H1 (cell line): ENCODE measurements around the gene RAPGEF1. TPM values are rescaled to one million over a fixed set of nuclear protein-coding genes. Genes with fewer than 3 reads are reported as not detected.

ENCODE experiments used
- ASH2L ChIP-seq: fragments of 200-600, 300-600 bp; sonication (generic); IDR thresholded peaks from one replicate; pipeline ENCODE4 v1.7.1; 2017; ENCODE audit warnings: low read length
- BRCA1 ChIP-seq: IDR thresholded peaks from 2 replicates; pipeline ENCODE4 v1.6.1; 2012; ENCODE audit warnings: low read depth, low read length, improper control_type of control experiment
- CTBP2 ChIP-seq: IDR thresholded peaks from 2 replicates; pipeline ENCODE4 v1.7.0; 2011; ENCODE audit warnings: borderline replicate concordance, mild to moderate bottlenecking, moderate library complexity, mixed read lengths, low read length; ENCODE audit not compliant: insufficient read depth, insufficient read length
- JUN ChIP-seq: IDR thresholded peaks from 2 replicates; pipeline ENCODE4 v1.6.1; 2011; ENCODE audit warnings: low read depth, mild to moderate bottlenecking, improper control_type of control experiment, low read length
- RFX5 ChIP-seq: IDR thresholded peaks from 2 replicates; pipeline ENCODE4 v1.6.1; 2011; ENCODE audit warnings: low read depth, low read length, improper control_type of control experiment, borderline replicate concordance
- SIRT6 ChIP-seq: IDR thresholded peaks from one replicate; pipeline ENCODE4 v1.7.1; 2012; ENCODE audit warnings: low read length, inconsistent platforms
- polyA plus RNA-seq, 7 experiments: library from polyadenylated mRNA; depleted of rRNA in 3 of 7; stranded (reverse) in 5 of 7; unstranded in 2 of 7; fragments of >200 nt in 5 of 7; fragments of 200-250 nt in 2 of 7; gene quantifications; 1 replicate in 5 of 7; 2 replicates in 1 of 7; 4 replicates in 1 of 7; pipeline versions ENCODE4 v1.2.1 to v1.2.3, GENCODE V29; 2011 to 2013; ENCODE audit warnings: missing spikeins in 2 of 7, mixed read lengths in 2 of 7
- total RNA-seq: library from RNA; stranded (reverse); fragmentation: NEBNext Ultra II Directional; extraction: Animal tissue kit (Norgen Biotek cat#: 25700); gene quantifications from 2 replicates; pipeline ENCODE4 v1.2.1, GENCODE V29; 2021
- TF ChIP-seq, protein P1 (sequence below): fragments of 300-600 bp; sonication (generic); IDR thresholded peaks from 2 replicates; pipeline ENCODE4 v1.7.1; 2012; ENCODE audit warnings: low read length, moderate library complexity, mild to moderate bottlenecking, inconsistent platforms; ENCODE audit not compliant: insufficient replicate concordance
- TF ChIP-seq, protein P2 (sequence below): IDR thresholded peaks from 2 replicates; pipeline ENCODE4 v1.6.1; 2011; ENCODE audit warnings: low read length, improper control_type of control experiment
- TF ChIP-seq, protein P3 (sequence below): IDR thresholded peaks from 2 replicates; pipeline ENCODE4 v1.6.1; 2012; ENCODE audit warnings: inconsistent platforms
- TF ChIP-seq, protein P4 (sequence below): IDR thresholded peaks from 2 replicates; pipeline ENCODE4 v1.6.1; 2012; ENCODE audit warnings: inconsistent platforms

RAPGEF1 gene
- total and polyA plus RNA-seq, 2 of the 8 experiments (the other 6 are each of a cell fraction or from before 2014, with no cell fraction given), result 29.7 to 78.9 TPM

DNA sequence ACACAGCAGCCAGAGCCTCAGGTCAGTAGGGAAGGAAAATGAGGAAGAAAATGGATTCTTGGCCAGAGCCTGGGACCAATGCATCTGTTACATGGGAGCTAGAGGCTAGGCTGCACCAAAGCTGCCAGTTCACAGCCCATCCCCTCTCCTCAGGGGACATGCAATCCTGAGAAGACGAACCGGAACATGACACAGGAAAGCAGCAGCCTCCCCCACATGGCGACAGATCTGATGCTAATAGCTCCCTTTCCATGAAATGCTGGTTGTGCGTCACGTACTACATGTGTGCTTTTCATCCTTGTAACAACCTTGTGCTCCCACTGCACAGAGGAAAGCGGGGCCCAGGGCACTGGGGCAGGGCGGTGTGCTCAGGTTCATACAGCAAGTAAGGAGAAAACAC is 127.0 kb downstream of the RAPGEF1 start (continued):
- TF ChIP-seq, protein P1, sequence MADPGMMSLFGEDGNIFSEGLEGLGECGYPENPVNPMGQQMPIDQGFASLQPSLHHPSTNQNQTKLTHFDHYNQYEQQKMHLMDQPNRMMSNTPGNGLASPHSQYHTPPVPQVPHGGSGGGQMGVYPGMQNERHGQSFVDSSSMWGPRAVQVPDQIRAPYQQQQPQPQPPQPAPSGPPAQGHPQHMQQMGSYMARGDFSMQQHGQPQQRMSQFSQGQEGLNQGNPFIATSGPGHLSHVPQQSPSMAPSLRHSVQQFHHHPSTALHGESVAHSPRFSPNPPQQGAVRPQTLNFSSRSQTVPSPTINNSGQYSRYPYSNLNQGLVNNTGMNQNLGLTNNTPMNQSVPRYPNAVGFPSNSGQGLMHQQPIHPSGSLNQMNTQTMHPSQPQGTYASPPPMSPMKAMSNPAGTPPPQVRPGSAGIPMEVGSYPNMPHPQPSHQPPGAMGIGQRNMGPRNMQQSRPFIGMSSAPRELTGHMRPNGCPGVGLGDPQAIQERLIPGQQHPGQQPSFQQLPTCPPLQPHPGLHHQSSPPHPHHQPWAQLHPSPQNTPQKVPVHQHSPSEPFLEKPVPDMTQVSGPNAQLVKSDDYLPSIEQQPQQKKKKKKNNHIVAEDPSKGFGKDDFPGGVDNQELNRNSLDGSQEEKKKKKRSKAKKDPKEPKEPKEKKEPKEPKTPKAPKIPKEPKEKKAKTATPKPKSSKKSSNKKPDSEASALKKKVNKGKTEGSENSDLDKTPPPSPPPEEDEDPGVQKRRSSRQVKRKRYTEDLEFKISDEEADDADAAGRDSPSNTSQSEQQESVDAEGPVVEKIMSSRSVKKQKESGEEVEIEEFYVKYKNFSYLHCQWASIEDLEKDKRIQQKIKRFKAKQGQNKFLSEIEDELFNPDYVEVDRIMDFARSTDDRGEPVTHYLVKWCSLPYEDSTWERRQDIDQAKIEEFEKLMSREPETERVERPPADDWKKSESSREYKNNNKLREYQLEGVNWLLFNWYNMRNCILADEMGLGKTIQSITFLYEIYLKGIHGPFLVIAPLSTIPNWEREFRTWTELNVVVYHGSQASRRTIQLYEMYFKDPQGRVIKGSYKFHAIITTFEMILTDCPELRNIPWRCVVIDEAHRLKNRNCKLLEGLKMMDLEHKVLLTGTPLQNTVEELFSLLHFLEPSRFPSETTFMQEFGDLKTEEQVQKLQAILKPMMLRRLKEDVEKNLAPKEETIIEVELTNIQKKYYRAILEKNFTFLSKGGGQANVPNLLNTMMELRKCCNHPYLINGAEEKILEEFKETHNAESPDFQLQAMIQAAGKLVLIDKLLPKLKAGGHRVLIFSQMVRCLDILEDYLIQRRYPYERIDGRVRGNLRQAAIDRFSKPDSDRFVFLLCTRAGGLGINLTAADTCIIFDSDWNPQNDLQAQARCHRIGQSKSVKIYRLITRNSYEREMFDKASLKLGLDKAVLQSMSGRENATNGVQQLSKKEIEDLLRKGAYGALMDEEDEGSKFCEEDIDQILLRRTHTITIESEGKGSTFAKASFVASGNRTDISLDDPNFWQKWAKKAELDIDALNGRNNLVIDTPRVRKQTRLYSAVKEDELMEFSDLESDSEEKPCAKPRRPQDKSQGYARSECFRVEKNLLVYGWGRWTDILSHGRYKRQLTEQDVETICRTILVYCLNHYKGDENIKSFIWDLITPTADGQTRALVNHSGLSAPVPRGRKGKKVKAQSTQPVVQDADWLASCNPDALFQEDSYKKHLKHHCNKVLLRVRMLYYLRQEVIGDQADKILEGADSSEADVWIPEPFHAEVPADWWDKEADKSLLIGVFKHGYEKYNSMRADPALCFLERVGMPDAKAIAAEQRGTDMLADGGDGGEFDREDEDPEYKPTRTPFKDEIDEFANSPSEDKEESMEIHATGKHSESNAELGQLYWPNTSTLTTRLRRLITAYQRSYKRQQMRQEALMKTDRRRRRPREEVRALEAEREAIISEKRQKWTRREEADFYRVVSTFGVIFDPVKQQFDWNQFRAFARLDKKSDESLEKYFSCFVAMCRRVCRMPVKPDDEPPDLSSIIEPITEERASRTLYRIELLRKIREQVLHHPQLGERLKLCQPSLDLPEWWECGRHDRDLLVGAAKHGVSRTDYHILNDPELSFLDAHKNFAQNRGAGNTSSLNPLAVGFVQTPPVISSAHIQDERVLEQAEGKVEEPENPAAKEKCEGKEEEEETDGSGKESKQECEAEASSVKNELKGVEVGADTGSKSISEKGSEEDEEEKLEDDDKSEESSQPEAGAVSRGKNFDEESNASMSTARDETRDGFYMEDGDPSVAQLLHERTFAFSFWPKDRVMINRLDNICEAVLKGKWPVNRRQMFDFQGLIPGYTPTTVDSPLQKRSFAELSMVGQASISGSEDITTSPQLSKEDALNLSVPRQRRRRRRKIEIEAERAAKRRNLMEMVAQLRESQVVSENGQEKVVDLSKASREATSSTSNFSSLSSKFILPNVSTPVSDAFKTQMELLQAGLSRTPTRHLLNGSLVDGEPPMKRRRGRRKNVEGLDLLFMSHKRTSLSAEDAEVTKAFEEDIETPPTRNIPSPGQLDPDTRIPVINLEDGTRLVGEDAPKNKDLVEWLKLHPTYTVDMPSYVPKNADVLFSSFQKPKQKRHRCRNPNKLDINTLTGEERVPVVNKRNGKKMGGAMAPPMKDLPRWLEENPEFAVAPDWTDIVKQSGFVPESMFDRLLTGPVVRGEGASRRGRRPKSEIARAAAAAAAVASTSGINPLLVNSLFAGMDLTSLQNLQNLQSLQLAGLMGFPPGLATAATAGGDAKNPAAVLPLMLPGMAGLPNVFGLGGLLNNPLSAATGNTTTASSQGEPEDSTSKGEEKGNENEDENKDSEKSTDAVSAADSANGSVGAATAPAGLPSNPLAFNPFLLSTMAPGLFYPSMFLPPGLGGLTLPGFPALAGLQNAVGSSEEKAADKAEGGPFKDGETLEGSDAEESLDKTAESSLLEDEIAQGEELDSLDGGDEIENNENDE, result no peak
- TF ChIP-seq SIRT6, result no peak
- no peak for TF ChIP-seq ASH2L
- TF ChIP-seq BRCA1, result no peak
- TF ChIP-seq, protein P2, sequence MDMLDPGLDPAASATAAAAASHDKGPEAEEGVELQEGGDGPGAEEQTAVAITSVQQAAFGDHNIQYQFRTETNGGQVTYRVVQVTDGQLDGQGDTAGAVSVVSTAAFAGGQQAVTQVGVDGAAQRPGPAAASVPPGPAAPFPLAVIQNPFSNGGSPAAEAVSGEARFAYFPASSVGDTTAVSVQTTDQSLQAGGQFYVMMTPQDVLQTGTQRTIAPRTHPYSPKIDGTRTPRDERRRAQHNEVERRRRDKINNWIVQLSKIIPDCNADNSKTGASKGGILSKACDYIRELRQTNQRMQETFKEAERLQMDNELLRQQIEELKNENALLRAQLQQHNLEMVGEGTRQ, result no peak
- no peak for TF ChIP-seq JUN
- TF ChIP-seq, protein P3, sequence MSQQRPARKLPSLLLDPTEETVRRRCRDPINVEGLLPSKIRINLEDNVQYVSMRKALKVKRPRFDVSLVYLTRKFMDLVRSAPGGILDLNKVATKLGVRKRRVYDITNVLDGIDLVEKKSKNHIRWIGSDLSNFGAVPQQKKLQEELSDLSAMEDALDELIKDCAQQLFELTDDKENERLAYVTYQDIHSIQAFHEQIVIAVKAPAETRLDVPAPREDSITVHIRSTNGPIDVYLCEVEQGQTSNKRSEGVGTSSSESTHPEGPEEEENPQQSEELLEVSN, result no peak
- TF ChIP-seq CTBP2, result no peak
- TF ChIP-seq, protein P4, sequence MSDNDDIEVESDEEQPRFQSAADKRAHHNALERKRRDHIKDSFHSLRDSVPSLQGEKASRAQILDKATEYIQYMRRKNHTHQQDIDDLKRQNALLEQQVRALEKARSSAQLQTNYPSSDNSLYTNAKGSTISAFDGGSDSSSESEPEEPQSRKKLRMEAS, result no peak
- TF ChIP-seq RFX5, result no peak
